GM19328 (cell line): ENCODE data around the gene TUBE1.

Experiments
- ATAC-seq: cut with Tn5 transposase; IDR thresholded peaks from one replicate; pipeline ENCODE4 v1.9.1; 2021; ENCODE audit warnings: mild to moderate bottlenecking, moderate library complexity; ENCODE audit not compliant: unreplicated experiment

TUBE1 gene

GRCh38 chr6:112037783-112038216 lies 49.5 kb downstream of the TUBE1 start:
- ATAC-seq: no peak

- ATAC-seq: no peak
Observed at GRCh38 chr6:112036088-112036637, 51.1 kb downstream of the TUBE1 start.

DNA sequence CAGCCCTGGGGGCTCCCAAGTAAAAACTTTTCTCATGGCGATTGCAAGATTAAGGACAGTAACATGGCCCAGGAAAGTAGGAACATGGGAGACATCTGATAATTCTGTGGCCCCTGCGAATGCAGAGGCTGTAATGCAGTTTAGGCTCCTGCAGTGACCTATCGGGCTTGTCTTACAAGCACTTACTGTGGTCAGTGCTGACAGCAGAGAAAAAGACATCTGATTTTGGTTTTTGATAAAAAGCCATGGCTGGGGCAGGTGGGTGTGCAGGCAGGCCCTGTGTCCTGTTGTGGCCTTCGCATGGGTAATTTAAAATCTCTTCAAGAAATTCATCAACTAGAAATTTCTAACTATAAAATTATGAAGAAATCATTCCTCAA lies 52.7 kb downstream of the TUBE1 start:
- ATAC-seq: no peak

DNA sequence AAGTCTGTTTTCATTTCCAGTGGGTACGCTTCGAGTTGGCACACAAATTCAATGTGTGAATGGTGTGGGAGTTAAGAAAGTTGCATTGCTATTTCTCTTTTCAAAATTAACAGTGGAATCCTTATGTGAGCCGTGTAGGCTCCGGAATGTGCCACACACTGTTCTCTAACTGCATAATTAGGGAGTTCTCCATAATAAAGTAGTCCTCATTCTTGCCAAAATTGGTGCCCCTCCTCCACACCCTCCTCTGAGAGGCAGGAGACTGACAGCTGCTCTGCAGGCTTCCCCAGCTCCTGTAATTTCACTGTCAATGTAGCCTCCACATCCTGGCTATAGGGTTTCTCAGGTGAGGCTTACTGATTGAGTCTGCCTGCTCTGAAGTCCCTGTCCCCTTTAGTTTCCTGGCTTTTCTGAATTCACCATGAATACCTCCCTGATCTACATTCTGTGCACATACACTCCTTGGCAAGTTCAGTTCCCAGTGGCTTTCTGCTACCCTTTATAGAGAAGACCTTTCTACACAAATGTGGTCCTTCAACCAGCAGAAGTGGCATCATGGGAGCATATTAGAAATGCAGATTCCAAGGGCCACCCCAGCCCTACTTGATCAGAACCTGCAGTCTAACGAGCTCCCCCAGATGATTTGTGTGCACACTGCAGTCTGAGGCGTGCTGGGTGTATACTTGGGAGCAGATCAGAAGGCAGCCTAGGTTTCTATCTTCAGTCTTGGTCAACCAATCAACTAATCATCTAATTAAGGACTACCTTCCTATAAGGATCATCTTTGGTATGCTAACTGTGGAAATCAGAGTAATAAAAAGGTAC lies 53.3 kb downstream of the TUBE1 start:
- ATAC-seq: no peak

GRCh38 chr6:112032728-112033127 lies 54.6 kb downstream of the TUBE1 start:
- no peak for ATAC-seq

GRCh38 chr6:112031960-112032359 lies 55.3 kb downstream of the TUBE1 start:
- no peak for ATAC-seq

DNA sequence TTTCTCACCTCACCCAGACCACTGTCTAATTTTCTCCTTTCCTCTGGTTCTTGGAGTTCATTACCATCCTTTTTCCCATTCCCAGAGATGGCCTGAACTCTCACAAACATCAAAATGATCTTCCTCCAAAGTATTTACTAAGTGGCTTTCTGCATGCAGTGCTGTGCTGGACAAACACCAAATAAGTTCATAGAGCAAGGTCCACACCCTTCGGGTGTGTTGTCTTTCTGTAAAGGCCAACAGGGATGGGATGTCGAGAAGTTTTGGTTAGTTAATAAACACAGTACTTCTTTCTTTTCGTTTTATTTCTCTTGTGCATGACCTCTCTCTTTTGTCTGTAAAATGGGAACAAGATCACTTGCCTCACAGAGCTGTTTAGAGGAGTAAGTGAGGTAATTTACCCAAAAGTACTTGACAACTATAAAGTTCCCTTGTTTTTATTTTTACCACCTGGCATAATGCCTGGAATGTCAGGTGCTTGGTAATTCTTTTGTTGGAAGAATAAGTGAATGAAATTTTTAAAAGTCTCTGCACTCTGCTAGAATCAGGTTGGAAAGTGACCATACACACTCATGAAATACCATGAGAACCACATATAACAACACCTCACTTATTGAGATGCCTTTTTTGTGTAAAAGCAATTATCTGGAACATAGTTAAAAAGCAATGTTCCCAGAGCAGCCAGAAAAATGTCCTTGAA lies 56.2 kb downstream of the TUBE1 start:
- no peak for ATAC-seq

DNA sequence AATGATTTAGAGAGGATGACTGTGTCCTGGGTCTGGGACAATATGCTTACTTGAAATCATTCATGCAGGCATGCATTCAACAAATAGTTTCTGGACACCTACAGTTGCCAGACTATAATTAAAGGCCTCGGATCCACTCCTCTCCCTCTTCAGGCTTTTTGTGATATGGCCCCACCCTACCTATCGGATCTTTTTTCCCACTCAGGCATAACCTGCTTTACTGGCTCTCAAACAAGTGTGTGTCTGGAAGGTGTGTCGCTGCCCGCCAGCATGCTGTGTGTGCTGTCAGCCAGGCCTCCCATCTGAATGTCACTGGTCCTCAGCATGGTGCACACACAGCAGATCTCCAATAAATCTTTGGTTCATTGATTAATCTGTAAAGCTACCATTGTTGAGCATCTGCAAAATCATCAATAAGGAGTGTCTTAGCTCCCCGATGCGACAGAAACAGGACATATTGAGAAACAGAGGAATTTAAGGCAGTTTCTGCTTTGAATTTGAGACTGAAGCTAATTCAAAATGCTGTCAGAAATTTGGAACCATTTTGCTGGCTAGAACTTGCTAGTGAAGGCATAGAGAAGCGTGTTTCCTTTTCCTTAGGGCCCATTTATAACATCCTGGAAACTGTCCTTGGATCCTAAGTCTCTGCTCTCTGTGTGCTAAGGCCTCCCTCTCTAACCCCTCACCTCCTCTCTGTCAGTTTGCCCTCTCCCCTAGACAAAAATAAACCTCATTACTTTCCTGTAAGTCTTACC lies 56.9 kb downstream of the TUBE1 start:
- no peak for ATAC-seq

GRCh38 chr6:112029045-112029822 lies 58.0 kb downstream of the TUBE1 start:
- ATAC-seq: no peak

DNA sequence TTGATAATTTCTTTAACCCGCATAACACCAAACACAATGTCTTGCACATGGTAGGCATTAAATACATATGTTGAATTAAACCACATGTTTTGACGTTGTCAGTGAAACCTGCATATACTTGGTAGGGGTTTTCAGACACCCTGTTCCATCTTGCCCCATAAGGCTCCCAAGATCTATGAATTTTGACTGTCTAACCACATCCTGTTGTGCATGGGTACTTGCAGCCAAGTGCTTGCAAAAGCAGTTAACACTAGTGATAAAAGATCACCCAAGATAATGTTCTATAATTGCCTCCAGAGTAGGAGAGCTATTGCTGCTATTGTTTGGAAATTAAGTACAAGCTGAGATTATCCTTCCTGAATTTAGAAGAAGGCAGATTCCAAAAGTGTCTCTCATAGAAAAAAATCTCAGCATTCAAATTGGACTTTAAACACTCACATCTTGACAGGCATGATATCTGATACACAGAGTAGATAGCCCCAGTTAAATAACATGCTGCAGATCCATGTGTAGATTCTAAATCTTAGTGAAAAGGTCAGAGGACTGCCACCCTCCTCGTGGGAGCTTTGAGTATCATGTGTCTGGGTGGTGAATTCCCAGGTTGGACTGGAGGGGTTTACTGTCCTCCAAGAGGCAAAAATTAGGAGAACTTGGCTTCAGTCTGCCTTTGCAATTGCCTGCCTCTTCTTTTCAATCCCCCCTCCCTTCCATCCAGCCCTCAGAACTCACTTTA lies 59.2 kb downstream of the TUBE1 start:
- no peak for ATAC-seq

DNA sequence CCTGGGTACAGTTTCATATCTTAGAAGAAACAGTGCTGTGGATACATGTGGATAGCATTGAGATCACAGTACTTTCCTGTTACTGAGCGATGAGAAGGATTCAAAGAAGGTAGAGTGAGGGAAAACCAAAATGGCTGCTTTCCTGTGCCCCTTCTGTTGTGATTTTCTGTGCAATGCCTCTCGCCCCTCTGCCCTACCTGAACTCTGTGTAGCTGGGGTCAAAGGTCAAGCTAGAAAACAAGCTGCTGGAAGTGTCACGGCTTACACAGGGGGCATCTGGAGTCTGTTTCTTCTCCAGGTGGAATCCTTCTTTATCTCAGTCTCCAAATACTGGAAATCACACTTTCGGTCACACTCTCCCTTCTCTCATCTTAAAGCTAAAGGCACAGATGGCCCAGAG lies 60.3 kb downstream of the TUBE1 start:
- no peak for ATAC-seq

DNA sequence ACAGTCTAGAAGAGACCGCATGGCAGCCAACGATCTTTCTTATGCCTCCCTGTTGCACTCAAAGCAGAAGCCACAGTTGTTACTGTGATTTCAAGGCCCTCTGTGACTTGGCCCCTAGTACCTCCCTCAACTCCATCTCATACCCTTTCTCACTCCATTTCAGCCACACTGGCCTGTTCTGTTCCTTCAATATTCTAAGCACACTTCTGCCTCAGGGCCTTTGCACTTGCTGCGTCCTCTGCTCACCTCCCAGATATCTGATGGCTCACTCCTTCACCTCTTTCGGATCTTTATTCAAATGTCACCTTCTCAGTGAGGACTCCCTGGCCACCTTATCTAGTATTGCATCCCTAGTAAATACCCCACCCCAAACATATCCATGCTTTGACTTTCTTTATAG lies 62.8 kb downstream of the TUBE1 start:
- no peak for ATAC-seq

DNA sequence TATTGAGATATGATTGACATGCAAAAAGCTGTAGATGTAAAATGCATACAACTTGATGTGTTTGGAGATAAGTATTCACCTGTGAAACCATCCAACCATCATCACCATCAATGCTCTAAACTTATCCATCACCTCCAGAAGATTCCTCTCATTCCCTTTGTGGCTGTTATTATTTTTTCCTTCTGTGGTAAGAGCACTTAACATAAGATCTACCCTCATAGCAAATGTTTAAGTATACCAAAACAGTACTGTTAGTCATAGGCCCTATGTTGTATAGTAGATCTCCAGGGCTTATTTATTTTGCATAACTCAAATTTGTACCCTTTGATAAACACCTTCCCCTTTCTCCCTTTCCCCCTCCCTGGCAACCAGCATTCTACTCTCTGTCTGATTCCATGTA lies 64.5 kb downstream of the TUBE1 start:
- ATAC-seq: no peak

DNA sequence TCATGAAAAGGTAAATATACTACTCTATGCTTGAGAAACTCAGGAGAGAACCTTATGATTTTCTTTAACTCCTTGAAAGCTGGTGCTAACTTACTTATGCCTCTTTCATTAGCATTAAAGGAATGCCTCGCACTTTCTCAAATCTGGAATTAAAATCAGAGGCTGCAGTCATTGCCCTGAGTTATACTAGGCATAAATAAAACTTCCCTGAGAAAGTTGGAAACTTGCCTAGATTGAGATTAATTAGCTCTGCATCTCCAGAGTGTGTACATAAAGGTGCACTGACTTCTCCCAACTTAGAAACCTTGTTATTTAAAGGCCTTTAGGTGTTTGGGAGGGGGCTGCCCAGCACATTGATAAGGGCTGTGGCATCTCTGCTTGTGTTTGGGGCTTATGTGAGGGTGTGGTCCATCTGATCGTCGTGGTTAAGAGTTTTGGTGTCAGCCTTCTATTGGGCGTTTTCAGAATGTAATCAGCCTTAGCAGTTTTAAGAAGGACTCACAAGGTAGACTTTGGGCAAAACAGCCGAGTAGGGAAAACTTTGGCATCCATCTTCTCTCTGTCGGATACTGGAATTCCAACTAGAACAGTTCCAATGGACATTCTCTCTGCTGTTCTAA lies 65.5 kb downstream of the TUBE1 start:
- ATAC-seq: no peak
